ENCODE measurements around the gene IRF1.

- TF ChIP-seq POLR2A (IDR thresholded peaks at IDR 0.05) (no peak), CTCF (IDR thresholded peaks at IDR 0.05) (peak; percentile 44 to 50 (median 48))
These were observed 15.6 kb upstream of the IRF1 start for GRCh38 chr5:132506094-132506692.
